LNCAP (cell line): Measurements from ENCODE around the gene COQ3.

Source experiments
- TF ChIP-seq, protein P1 (sequence below): fragments of 450-650 bp; IDR thresholded peaks from 2 replicates; pipeline ENCODE4 v1.5.1; 2017; ENCODE audit warnings: mild to moderate bottlenecking

Gene COQ3

DNA sequence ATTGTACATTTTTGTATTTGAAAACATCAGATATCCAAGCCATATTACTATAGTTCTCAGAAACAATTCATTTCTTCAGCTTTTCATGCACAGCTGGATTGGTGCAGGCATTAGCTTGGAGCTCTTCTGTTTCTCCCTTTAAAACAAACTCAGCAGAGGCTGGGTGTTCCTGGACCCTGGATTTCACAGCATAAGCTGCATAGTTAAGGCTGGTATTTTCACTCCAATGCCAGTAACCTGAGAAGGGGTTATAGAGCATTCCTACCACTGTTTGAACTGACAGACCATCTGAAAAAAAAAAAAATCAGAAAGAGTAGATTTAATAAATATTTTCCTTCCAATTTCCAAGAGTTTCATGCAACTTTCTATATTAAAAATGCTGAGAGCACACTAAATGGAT is 24.5 kb downstream of the COQ3 start:
- TF ChIP-seq, protein P1, sequence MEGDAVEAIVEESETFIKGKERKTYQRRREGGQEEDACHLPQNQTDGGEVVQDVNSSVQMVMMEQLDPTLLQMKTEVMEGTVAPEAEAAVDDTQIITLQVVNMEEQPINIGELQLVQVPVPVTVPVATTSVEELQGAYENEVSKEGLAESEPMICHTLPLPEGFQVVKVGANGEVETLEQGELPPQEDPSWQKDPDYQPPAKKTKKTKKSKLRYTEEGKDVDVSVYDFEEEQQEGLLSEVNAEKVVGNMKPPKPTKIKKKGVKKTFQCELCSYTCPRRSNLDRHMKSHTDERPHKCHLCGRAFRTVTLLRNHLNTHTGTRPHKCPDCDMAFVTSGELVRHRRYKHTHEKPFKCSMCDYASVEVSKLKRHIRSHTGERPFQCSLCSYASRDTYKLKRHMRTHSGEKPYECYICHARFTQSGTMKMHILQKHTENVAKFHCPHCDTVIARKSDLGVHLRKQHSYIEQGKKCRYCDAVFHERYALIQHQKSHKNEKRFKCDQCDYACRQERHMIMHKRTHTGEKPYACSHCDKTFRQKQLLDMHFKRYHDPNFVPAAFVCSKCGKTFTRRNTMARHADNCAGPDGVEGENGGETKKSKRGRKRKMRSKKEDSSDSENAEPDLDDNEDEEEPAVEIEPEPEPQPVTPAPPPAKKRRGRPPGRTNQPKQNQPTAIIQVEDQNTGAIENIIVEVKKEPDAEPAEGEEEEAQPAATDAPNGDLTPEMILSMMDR: no peak

DNA sequence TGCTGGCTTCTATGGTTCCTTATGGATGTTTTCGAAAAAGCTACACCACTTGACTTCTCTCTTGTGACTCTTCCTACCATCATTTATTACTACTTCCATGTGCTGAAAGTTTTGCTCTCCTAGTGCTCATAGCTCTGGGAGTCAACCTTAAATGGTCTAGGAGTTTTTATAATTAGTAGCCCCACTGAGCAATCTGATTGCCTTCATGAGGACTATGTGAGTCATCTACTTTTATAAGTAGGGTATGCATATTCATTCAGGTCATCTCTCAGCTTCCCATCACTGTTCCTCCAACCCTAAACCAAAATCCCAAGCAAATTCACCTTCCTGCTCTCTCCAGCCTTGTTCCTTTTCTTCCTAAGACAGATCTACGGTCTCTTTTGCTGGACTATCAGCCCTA is 27.1 kb downstream of the COQ3 start:
- TF ChIP-seq, protein P1: no peak

DNA sequence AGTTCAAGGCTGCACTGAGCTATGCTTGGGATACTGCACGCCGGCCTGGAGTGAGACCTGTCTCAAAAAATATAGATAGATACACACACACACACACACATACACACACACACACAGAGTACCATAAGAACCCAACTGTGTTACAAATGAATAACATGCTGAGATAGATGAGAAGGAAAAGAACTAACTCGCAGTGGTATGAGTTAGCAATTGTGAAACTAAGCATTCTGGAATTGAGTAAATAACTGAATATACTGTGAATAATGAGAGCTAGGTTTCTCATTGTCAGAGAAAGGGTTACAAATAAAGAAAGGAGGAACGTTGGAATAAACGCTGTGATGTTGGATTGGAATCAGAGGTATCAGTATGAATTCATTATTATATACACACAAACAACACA is 30.0 kb downstream of the COQ3 start:
- TF ChIP-seq, protein P1: no peak

DNA sequence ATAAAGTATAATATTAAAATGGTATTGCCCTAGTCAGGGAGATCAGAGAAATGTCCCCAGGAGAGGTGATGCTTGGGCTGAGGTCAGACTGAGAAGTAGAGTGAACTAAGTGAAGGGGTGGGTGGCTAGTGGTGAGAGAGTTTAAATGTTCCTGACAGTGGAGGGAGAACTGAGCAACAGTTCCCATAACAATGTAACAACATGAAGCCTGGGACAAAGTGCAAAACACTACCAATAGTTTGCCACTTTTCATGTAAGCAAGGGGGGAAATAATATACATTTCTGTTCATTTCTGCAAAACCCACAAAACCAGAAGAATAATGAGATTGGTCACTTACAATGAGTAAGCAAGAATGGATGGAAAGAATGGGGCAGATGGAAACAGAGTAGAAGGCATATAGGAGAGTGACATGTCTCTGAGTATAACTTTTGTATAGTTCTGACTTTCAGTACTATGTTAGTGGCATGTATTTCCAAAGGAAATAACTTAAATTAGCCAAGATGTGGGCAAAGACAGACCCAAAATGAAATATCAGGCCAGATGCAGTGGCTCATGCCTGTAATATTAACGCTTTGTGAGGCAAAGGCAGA is 31.2 kb downstream of the COQ3 start:
- TF ChIP-seq, protein P1: no peak

DNA sequence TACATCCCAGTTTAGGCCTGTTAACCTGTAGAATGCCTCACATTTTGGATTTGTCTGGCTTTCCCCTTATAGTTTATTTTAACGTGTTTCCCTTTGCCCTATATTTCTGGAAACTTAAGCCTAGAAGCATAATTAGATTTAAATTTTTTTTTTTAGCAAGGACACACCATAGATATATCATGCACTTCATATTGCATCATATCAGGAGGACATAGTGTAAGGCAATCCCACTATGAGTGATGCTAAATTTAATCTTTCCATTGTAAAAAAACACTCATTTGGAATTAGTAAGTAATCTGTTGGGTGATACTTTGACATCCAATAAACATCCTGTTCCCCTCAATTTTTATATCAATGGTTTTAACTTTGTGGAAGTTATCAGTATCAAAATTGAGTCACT is 34.2 kb downstream of the COQ3 start:
- TF ChIP-seq, protein P1: no peak

DNA sequence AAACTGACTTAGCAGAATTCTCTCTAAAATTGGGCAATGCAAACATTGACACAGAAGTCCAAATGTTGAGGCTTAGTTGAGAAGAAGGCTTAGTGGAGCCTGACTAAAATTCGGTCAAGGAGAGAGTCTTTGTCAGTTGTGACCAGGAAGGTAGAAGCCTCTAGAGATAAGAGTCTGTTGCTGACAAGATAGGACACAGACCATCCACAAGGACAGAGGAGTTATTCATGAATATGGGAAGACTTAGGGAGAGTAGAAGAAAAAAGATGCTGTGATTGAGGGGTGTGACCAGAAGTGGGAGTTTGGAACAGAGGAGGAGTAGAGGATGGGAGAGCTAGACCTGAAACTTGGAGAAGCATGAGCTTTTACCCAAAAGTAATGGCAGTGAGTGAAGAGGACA is 37.4 kb downstream of the COQ3 start:
- TF ChIP-seq, protein P1: no peak

DNA sequence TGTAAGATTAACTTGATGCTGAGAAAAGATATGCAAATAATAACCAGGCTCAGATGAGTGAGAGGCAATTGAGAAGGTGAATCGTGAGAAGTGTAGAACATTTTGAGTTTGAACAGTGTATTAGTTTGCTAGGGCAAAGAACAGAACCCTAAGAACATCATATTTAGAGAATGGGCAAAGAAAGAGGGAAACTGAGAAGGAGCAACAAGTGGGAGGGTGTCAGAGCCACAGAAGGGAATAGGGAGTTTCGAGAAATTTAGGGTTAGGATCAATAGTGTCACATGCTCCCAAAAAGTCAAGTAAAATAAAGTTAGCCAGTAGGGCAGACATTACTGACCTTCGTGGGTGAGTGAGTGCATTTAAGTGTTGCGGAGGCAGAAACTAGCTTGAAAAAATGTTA is 39.0 kb downstream of the COQ3 start:
- TF ChIP-seq, protein P1: no peak

DNA sequence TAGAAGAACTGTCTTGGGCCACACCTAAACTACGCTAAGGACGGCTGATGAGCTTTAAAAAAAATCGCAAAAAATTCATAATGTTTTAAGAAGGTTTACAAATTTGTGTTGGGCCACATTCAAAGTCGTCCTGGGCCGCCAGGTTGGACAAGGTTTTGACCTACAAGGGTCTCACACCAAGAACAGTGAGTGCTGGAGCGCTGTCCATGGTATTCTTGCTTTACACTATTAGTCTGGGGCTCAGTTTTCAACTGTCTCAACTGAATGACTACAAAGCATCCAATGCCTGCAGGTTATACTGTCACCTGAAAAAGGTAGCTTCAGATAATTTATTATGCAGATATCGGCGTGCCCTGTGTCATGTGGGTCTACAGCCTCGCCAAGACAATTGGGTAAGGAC is 40.9 kb downstream of the COQ3 start:
- TF ChIP-seq, protein P1: no peak
